Myocyte (in vitro differentiated cells): ENCODE measurements around the gene GMDS. TPM values are rescaled to one million over a fixed set of nuclear protein-coding genes. Genes with fewer than 3 reads are reported as not detected.

ENCODE experiments used
- DNase-seq: peaks from one replicate; pipeline ENCODE4 v3.0.0-alpha.2; 2012; ENCODE audit warnings: low read depth
- total RNA-seq: library from RNA; depleted of rRNA; stranded (reverse); fragments of >200 nt; gene quantifications from 2 replicates; pipeline ENCODE4 v1.2.3, GENCODE V29; 2014

GMDS gene
- total RNA-seq, 1 donor from 2014 or later, result 9.3 TPM

DNA sequence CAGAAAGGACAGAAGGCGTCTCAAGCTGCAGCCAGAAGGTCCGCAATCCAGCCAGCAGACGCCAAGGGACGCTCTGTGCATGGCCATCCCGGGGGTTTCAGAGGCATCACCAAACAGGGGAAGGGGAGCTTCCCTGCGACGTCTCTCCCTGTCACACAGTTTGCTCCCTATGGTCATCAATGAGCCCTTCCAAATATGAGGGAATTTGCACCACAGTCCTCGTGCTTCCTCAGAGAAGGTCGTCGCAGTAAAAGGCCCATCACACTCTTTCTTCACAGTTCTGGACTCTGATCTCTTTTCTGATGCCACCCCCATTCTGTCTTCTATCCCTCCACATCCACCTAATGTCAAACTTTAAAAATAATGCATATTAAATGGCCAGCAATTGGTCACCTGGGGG, 645.9 kb downstream of the GMDS start:
- no peak for DNase-seq

DNA sequence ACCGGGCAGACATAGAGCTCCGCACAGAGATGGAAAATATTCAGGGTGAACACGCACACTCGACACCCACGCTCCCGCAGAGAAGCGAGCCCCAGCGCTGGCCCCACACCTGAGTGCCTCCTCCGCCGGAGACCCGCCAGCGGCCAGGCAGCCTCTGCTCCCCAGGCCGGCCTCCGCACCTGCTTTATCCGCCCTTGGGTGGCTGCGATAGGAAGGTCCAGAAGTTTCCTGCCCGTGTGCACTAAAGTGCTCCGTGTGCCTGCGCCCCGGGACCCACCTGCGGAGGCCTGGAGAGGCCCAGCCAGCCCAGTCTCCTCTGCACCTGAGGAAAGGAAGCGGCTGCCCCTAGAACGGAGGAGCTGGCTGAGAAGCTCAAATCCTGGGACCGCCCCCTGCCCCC, 646.5 kb downstream of the GMDS start:
- DNase-seq, result no peak

DNA sequence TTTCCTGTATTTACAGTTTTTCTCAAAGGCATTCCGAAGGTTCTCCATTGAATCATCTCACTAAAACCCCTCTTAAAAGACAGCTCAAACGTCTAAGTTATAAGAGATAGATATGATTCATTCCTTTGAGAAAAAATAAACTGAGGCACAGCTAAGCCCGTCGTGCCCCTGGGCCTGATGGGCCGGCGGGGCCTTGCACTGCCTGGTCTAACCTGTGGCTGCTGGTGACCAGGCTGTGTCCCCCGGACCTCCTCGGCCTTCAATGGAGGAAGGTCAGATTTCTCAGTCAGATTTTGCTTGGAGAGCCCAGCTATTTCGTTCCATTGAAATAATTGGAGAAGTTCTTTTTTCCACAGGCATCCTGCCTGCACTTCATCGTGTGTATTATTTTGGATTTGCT, 647.0 kb downstream of the GMDS start:
- DNase-seq, result no peak

DNA sequence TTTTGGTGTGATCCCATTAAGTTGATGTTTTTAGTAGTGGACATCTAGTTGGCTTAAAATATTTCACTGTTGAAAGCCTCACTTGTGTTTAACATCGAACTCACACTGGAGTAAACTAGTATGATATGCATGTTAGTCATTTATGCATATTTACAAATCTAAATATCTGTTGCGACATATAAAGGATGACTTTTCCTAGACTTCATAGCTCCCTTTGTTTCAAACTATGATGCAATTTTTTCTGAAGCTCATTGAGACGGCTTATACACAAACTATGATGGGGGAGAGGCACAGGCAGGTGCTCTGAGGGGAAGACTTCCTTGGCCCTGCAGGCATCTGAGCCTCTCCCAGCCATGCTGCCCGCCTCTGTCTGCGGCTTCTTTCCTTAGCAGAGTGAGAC, 647.5 kb downstream of the GMDS start:
- no peak for DNase-seq

DNA sequence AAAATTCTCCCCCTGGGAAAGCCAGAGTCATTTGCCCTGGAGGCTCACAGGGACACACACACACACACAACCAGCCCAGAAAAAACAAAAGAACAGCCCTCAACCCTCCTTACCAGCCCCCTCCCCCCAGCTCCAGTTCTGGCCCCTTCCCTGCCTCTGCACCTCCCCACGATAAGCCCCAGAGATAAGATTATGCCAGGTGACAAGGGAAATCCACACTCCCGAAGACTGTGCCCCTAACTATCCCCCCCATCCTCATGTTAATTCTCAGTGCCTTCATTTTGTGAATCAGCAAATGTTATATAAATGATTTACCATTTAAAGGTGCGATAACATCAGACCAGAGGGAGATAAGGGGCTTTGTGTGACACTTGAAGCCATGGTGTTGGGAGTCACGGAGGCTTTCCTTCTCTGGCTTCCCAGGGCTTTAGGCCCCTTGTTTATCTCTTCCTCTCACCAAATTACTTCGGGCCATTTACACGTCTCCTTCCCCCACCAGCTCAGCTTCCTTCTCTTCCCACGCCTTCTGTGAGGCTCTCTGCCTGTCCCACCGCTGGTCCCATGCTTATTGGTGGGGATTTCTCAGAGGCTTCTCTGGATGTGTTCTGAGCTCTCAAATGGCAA, 648.2 kb downstream of the GMDS start:
- no peak for DNase-seq

DNA sequence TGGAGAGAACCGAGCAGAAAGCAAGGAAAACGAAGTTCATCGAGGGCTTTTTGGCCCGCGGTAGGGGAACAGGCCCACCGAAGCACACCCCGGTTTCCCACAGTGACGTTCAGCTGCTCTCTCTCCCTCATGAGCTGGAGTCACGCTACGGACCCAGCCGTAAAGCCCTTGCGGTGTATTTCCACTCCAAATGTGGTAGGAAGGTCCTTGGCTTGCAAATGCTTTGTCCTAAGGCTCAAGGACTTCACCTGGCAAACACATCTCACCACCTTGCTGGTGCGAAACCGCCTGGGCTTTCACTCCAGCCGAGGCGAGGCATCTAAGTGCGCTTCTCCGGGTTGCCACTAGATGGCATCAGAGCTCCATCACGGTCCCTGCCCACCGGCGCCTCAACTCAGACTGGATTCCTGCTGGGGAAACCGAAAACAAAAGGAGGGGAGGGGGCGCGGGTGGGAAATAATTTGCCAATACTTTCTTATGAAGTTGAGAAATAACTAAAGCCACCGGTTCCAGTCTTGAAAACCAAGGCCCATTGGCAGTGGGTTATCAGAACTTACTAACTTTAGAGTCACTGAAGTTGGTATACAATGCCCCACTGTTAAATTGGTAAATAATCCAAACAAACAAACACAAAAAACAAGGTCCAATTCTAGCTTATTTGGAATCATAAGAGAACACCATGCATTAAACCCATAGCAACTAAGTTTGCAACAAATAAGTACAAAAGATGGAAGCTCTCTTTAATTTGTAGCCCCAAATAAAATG, 649.1 kb downstream of the GMDS start:
- peak; percentile 57 for DNase-seq

DNA sequence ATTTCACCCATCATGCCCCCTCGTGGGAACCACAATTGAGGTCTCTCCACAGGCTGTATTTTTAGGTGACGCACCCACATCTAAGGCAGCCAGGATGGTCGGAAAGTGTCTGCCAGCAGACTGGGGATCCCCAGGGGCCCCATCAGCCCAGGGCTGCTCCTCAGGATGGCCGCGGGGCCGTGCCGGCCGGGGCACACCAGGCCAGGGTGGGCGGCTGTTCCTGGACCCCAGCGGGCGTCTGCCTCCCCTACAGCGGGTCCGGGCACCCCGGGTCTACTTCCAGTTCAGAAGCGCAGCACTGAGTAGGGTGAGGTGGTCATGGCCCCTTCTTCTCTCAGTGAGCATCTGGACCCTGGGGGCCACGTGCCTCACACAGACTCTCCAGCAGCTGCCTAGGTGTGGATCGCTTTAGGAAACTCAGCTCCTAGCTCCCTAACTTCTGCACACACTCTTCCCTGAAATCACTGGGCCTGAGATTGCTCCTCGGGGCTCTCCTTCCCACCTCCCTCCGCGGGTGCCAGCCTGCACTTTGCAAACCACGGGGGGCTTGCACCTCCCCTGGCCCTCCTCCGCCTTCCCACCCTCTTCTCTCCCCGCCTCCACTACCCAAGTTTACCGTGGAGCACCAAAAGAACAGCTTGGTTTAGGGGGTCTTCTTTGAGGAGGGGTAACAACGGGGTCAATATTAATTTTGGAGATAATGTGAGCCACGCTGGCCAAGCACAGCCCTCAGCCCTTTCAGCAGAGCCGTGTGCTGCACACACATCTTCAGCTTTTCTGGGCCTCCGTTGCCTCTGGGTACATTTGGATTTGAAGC, 649.9 kb downstream of the GMDS start:
- no peak for DNase-seq

DNA sequence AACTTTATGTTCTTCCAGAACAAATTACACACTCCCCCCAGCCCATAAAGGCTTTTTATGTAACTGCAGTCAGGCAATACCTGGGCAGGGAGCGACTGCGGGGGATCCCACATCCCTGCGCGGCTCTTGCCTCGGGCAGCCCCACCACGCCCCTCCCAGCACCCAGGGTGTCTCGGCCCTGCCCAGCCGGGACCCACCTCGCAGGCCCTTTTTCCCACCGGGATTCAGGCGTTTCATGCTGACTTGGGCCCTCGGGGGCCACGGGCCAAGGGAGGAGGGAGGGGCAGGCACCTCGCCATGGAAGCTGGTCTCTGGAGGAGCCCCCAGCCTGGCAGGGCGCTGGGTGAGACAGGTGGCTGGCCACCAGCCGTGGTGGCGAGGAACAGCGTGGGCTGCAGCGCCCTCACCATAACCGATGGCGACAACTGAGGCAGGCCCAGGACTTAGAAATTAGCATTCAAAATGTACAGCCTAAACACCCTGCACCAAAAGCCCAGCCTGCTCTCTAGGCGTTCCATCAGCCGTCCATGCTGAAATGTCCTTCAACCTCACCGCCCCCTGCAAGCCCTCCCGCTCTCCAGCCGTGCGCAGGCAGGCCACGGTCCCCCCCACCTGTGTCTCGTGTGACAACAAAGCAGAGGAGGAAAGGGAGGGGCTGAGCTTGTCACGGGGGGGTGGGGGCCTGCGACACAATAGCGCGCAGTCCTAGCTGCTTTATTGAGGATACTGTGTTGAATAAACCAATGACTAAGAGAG, 650.8 kb downstream of the GMDS start:
- no peak for DNase-seq

DNA sequence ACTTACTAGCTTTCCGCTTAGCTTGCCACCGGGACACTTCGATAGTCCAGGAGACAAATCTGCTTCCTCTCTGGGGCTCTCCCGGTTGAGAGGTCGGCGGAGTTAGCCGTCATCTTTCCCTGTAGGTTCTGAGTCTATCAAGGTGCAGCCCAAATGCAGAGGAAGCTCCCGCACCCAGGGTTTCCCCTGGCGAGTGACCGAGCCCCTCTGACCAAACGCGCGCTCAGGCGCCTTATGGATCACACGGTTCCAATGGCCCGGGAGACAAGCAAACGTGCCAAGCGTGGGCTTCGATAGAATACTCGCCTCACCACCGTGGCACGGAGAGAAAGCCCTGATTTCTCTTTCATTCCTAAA, 651.5 kb downstream of the GMDS start:
- no peak for DNase-seq

DNA sequence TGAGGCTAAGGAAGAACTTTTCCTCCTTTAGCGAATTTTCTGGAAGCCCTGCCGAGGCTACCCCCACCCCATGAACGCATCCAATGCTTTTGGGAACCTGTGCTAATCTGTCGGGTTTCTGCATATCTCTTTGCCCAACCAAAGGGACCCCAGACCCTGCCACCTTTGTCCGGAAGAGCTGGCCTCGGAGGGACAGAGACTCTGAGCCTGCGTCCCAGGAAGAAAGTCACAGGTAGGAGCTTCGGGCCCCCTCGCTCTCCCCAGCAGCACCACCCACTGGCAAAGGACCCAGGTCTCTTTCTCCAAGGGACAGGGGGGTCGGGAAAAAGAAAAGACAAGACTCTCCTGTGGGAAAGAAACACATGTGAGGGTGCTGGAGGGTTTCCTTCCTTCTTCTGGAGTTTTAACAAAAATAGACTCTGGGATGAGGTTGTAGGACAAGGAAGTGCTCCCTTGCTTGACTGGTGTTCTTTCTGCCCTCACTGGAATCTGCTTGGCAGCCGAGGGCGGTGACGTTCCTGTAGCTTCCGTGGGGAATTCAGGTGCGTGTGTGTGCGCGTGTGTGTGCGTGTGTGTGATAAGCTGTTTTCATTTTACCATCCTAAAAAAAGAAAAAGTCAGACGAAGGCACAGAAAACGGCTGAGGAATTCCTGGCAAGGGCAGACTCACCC, 652.0 kb downstream of the GMDS start:
- DNase-seq, result no peak

DNA sequence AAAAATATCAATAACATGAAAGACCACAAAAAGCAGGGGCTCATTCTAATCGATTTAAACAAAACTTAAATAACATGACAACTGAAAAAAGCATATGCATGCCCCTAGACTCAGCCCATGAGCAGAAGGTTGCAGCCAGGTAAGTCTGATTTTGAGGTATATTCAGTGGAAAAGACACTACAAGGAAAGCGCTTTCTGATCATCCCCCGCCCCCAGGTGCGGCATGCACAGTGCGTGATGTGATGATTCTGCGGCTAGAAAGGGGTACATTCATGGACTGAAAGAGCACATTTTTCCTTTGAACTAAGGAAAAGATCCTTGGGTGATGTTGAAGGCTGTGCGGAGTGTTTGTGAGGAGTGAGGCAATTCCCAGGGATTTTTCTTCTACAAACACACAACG, 652.6 kb downstream of the GMDS start:
- no peak for DNase-seq

DNA sequence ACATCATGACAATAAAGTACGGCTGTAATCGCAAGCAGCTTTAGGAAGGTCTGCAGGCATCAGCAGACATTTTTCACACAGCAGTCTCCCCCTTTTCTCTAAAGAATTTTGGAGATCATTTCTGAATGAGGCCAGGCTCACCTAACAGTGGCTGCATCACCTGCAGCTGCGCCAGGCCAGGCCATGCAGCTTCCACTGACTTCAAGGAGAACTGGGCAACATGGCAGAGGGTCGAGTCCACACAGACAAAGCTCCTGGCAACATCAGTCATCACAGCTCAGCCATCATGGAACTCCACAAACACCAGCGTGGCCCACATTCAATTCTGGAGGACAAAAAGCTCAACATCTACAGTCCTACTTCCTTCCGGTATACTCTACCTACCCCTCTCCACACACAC, 653.5 kb downstream of the GMDS start:
- DNase-seq, result no peak

DNA sequence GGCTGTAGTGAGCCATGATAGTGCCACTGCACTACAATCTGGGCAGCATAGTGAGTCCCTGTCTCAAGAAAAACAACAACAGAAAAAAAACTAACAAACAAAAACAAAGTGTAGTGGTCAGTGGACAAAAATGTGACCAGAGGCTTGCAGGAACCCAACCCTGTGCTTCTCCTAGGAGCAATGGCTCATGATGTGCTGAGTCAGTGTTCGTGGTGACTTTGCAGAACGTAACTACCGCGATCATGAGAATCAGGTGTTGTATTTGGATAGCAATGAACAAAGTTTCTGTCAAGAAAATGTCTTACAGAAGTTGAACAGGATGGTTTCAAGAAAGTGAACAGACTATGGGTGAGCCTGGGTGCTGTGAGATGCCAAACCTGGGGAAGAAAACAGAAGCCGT, 654.2 kb downstream of the GMDS start:
- no peak for DNase-seq

DNA sequence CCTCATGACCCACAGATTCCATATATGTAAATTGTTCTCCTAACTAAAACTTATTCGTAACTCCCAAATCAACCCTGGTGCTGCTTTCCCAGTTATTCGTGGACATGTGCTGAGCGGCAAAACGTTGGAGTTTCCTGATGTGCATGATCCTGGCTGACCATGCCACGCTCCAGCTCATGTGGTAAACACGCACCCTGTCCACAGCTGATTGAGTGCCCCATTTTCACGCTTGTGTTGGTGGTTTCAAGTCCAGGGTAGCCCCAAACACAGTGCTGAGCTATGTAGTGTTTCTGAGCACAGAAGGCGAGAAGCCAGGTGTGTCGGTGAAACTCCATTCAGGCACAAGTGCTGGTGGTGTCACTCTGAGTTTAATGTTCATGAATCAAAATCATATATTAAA, 654.8 kb downstream of the GMDS start:
- no peak for DNase-seq

DNA sequence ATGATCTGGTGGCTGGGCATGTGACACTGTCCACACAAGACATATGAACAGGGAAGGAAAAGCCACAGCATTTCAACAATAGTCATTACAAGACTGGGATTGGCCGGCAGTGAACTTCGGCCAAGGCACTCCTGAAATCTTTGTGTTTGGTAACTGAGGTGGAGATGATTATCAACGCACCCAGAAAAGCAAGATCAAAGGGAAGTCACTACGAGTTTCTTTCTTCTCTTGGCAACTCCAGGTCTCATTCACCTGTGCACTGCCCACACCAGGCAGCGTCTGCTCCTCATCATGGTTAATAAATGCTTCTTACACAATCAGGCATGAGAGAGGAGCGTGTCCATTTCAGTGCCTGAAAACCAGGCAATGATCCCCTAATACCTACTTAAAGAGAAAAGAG, 656.2 kb downstream of the GMDS start:
- no peak for DNase-seq

DNA sequence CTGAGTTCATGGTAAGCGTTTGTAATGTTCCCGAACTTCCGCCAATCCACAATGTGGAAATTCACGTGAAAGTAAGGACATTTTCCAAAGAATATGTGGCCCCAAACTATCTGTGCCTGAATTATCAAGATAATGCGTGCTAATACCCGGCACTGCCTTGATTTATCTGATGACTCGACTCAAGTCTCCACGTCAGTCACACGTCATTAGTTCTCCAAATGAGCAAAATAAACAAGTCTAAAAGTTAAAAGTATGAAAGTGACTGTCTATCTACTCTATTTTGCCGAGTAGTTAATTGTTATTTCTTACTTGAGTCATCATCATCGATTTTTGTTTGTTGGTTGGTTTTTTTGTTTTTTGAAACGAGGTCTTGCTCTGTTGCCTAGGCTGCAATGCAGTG, 657.4 kb downstream of the GMDS start:
- DNase-seq, result no peak

DNA sequence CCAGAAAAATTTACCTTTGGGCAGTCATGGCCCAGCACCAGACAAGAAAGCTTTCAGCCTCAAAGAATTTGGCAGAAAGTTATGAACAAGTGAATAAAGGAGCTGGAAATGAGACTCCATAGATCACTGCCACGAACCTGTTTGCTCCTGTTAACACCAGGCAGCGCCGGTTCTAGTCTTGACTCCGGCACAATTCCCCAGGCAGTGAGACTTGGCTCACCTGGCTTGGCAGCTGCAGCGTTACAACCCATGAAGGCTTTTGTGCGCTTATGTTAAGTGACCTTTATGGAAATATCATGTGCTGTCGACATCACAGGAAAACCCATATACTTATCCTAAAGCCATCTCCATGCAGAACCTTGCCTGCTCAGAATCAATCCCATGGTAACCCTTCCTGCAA, 657.9 kb downstream of the GMDS start:
- no peak for DNase-seq

DNA sequence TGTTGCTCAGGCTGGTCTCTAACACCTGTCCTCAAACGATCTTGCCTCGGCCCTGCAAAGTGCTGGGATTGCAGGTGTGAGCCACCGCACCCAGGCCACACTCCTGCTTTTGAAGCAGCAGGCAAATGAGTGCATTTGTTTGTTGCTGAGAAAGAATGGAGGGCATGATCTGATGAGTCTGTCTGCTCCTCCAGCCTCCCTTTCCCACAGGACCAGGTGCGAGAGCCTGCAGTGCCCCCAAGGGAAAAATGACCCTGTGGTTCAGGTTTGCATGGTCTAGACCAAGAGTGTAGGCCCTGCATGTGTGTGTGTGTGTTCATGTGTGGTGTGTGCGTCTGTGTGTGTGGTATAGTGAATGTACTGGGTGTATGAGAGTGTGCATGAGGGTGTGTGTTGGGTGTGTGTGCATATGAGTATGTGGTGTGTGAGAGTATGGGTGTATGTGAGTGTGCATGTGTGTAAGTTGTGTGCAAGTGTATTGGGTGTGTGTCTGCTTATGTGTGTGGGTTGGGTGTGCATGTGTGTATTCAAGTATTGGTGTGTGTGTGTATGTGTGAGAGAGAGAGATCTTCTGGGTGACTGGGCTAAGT, 658.4 kb downstream of the GMDS start:
- DNase-seq, result no peak

DNA sequence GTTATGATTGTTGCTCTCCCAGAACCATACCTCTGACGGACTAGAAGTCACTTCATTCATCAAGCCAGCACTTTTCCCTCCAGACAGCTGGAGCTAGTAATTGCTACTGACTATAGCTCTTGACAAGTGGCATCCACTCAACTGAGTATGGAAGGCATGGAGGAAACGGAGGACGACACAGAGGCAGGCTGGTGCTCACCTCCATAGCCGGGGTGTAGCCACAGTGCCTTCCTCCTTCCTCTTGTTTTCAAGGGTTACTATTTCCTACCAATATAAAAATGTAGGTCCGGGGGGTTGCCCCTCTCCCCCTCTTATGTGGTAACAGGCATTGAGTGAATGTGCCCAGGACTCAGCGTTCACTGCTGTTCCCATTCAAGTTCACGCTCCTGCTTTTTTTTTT, 659.1 kb downstream of the GMDS start:
- DNase-seq, result no peak

DNA sequence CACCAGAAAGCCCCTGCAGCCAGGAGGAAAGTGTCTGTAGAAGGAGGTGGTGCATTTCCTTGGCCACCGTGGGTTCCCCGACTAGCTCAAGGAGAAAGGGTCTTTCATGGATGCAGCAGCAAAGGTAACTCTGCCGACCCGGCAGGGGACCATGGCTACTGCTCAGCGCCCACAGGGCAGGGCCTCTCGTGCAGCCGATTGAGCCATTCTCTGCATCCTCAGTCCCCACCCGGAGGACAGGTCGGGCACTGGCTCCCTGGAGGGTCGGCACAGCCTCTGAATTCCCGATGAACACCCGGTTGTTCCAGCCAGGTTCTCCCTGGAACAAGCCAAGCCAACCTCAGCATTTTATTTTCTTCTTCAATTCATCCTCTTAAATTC, 659.7 kb downstream of the GMDS start:
- no peak for DNase-seq
